NCI-H1417 (cell line): ENCODE data around the gene COX8A.
"Not testable (repeated sequence)": the region's sequence is repeated elsewhere in the genome, so short reads cannot be mapped to it uniquely, and the experiment has no call there.

ENCODE experiments used
- DNase-seq, 3 experiments: peaks; one replicate each; lab custom pipeline; 2025; lab: John Stamatoyannopoulos, UW

Gene COX8A, protein sequence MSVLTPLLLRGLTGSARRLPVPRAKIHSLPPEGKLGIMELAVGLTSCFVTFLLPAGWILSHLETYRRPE

GRCh38 chr11:63974259-63975143, at the start of gene COX8A:
Gene COX8A (plus strand): TSS chr11:63974620. CDS start chr11:63974681, 61 bp downstream.
- DNase-seq: peak; percentile 99 to 100 (median 100)

- DNase-seq: no peak
Measured at GRCh38 chr11:63929616-63930015, 44.8 kb upstream of the COX8A start.

DNA sequence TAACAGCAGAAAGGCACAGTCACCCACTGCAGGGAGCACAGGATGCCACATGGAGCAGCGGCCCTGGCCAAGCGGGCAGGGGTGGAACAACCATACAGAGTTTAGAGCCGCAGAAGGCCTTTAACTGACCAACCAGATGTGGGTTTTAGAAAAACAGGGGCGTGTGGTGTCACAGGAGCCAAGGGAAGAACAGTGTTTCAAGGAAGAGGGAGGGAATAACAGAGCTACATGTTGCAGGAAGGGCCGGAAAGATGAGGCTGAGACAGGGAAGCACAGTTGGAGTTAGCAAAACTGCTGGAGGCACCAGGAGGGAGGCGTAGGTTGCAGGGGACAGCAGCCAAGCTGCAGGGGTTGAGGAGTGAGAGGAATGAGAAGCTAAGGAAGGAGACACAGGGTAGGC, 43.4 kb upstream of the COX8A start:
- no peak for DNase-seq

DNA sequence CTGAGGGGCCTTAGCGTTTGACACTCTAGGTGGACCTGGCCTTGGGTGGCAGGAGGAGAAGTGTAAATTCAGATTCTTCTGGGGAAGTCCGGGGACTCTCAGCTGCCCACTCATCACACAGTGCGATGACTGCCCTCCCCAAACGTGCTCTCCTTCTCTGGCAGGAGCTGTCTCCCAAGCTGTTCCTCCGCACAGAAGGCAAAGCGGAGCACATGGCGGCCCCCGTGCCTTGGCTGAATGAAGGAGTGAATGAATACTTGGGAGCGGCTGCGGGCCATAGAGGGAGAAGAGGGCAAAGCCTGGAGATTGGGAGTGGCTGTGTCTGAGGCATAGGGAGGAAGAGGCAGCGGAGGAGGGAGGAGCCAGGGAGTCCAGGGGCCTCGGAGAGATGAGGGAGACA, 42.5 kb upstream of the COX8A start:
- no peak for DNase-seq

GRCh38 chr11:63933459-63933858, 41.0 kb upstream of the COX8A start:
- no peak for DNase-seq

- DNase-seq: peak; percentile 18 to 91 (median 86)
Measured at GRCh38 chr11:63937713-63938478, 36.5 kb upstream of the COX8A start.

GRCh38 chr11:63938479-63939396, 35.7 kb upstream of the COX8A start, which contains the start of gene NAA40:
Gene NAA40 (plus strand): TSS chr11:63939002. CDS start chr11:63939097, 95 bp downstream.
- peak; percentile 98 to 99 (median 99) for DNase-seq

- peak in 2 of 3 experiments; percentile 80 for DNase-seq
Measured at GRCh38 chr11:63939397-63939891, 35.0 kb upstream of the COX8A start.

DNA sequence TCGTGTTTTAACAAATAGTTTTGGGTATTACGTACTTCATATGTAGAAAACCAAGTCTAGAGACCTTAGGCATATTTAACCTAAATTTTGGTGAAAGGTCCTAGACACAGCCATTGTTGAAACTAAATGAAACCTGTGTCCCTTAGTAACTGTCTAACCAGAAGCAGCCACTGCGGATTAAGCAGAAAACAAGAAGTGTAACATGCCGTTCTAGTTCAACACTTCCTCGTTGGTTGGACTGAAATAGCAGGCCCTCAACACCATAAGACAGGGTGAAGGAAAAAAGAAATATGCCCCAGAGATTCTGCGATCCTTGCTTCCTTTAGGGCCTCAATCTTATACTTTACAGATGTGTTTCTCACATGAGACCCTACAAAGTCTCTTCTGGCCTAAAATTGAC, 33.6 kb upstream of the COX8A start:
- DNase-seq: no peak

- DNase-seq: no peak
Measured at GRCh38 chr11:63941901-63942300, 32.5 kb upstream of the COX8A start.

DNA sequence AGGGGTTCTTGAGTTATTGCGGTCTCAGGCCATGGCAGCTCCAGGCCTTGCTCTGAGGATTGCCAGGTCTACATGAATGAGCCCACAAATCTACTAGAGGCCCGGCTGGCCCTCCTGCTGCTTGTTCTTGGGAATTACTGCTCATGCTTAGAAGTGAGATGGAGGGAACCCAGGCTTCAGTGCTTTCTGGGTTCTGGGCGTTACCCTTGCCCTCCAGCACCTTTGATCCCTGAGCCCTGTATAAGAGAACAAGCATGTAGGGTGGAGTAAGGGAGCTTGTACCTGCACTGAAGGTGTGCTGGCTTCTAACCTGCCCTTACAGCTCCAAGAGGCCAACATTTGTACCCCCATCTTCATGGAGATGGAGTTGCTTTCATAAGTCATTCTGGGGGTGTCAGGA, 31.6 kb upstream of the COX8A start:
- no peak for DNase-seq

DNA sequence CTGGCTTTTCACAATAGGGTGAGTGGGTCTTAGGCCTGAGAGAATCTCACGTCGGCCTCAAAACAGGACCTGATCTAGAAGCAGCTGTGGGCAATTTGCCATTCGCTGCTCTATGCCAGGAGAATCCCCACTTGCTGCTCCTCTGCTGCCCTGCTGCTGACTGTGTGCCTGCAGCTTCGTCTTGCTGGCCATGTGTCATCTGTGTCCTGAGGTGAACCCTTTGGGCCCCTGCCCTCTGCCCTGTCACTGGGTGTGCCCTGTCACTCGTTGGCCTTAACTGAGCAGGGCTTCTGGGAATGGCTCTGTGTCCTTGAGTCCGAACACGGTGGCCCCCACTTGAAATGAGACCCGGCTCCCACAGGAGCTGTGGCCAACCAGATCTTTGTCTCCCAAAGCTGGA, 29.4 kb upstream of the COX8A start:
- DNase-seq: no peak

DNA sequence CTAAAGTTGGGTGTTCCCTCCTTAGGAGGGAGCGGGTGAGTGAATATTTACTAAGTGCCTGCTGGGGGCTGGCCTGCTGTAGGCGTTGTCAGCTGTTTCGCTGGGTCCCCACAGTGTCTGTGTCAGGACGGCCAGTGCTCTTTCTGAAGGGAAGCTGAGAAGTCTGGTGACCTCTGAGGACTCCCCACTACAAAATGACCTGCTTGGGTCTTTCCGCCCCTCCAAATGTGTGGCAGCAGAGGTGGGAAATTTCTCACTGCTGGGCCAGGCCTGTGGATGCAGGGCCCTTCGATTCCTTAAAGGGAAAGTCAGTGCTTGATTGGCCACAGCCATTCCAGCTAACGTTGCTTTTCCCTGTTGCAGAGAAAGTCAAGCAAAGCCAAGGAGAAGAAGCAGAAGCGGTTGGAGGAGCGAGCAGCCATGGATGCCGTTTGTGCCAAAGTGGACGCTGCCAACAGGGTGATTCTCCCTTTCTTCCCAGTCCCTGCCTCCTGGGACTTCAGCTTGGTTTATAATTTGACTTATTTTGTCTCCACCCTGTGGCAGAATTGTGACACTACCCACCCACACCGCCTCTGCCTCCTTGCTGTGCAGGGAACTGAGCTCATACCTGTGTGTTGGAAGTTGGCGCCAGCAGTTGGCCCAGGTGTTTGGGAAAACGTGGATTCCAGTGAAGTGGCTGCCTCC, 28.8 kb upstream of the COX8A start:
- DNase-seq: peak; percentile 62 to 88 (median 71)

- DNase-seq: no peak
Measured at GRCh38 chr11:63951779-63952536, 22.5 kb upstream of the COX8A start.

GRCh38 chr11:63952570-63952969, 21.9 kb upstream of the COX8A start:
- DNase-seq: no peak

GRCh38 chr11:63958008-63958407, 16.4 kb upstream of the COX8A start:
- DNase-seq: no peak

DNA sequence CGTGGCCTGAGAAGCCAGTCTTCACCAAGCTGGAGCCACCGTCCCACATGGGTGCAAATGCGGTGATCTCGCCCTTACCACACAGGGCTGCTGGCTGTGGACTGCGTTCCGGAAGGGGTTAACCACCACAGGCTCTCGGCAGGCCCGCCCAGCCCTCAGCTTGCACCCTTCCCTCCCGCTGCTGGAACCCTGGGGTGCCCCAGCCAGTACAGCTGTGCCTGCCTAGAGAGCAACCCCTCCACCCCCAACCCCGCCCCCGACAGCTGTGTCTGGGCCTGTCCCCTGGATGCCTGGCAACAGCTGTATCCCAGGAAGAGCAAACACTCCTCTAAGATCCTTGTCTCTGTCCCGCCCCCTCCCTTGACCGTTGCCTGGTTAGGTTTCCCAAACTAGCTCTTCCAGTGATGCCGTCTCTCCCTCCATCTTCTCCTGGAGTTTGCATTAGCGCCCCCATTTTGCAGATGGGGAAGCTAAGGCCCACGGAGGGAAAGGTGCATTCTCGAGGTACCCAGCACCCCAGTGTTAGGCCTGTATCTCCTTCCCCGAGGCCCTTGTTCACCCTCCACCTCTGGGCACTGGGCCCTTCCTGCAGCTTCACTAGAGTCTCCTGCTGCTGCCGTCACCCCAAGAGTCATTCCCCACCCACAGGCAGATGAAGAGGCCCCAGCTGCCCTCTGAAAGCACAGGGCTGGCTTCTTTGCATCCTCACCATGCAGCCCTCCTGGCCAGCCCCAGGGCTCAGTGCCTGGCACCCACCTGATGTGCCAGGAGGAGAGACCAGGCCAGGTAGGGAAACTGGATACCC, 12.6 kb upstream of the COX8A start:
- peak; percentile 81 to 95 (median 90) for DNase-seq

GRCh38 chr11:63963895-63964294, 10.5 kb upstream of the COX8A start:
- DNase-seq: not testable (repeated sequence)

GRCh38 chr11:63966444-63966843, 8.0 kb upstream of the COX8A start:
- no peak for DNase-seq
